Measurements from ENCODE around the gene RRAGC.

- TF ChIP-seq ZNF740 (CRISPR knock-in tag; IDR thresholded peaks at IDR 0.05) (no peak), ZNF740 (tag; IDR thresholded peaks at IDR 0.05) (no peak), ERF (CRISPR knock-in tag; IDR thresholded peaks at IDR 0.05) (no peak), FOXO4 (CRISPR knock-in tag; IDR thresholded peaks at IDR 0.05) (no peak), CTCF (IDR thresholded peaks at IDR 0.05 in 2 of 3, conservative IDR thresholded peaks at IDR 0.05 in 1 of 3; ENCODE audit: insufficient read depth in 2 of 3, low read depth in 1 of 3, low read length in 3 of 3) (no peak), CEBPB (tag; IDR thresholded peaks at IDR 0.05) (no peak), POLR2A (conservative IDR thresholded peaks at IDR 0.05) (no peak), PPARD (CRISPR knock-in tag; IDR thresholded peaks at IDR 0.05) (no peak), RNF219 (CRISPR knock-in tag; IDR thresholded peaks at IDR 0.05) (no peak), RFX1 (IDR thresholded peaks at IDR 0.05) (no peak), RAD21 (CRISPR knock-in tag; conservative IDR thresholded peaks at IDR 0.05 in 1 of 2, IDR thresholded peaks at IDR 0.05 in 1 of 2) (no peak), HMGN3 (IDR thresholded peaks at IDR 0.05; ENCODE audit: borderline replicate concordance, extremely low read depth, insufficient read length, low read depth, low read length) (no peak), POLR2AphosphoS2 (IDR thresholded peaks at IDR 0.05; ENCODE audit: low read length) (no peak), MAZ (CRISPR knock-in tag; conservative IDR thresholded peaks at IDR 0.05 in 1 of 2, IDR thresholded peaks at IDR 0.05 in 1 of 2) (no peak)
Measured at GRCh38 chr1:38804062-38804886, 55.3 kb downstream of the RRAGC start.
